A549 (cell line): ENCODE data around the gene AFG1L.

ENCODE experiments used
- BHLHE40 ChIP-seq: IDR thresholded peaks from 2 replicates; pipeline ENCODE4 v1.6.1; 2012; ENCODE audit warnings: low read depth, low read length, inconsistent platforms
- CEBPB ChIP-seq, 2 experiments: fragments of >200 bp in 1 of 2; sonication (Bioruptor Twin) in 1 of 2; formaldehyde crosslinking in 1 of 2; IDR thresholded peaks; 2 replicates each; pipeline ENCODE4 v1.6.1; 2012 to 2016
- CTCF ChIP-seq: fragments of >200 bp; sonication (Bioruptor Twin); formaldehyde crosslinking; IDR thresholded peaks from 3 replicates; pipeline ENCODE4 v1.5.1; 2016
- ELK1 ChIP-seq: fragments of 150-350 bp; IDR thresholded peaks from 2 replicates; pipeline ENCODE4 v1.6.1; 2014; ENCODE audit warnings: low read depth, mild to moderate bottlenecking, low read length
- EP300 ChIP-seq, 2 experiments: fragments of >200 bp; sonication (Bioruptor Twin); formaldehyde crosslinking; IDR thresholded peaks; 2 replicates in 1 of 2; 3 replicates in 1 of 2; pipeline ENCODE4 v1.6.1; 2016 to 2017
- MAX ChIP-seq: IDR thresholded peaks from 2 replicates; pipeline ENCODE4 v1.6.1; 2012
- NR3C1 ChIP-seq: fragments of >200 bp; sonication (Bioruptor Twin); formaldehyde crosslinking; IDR thresholded peaks from 3 replicates; pipeline ENCODE4 v1.6.1; 2017
- POLR2AphosphoS2 ChIP-seq: conservative IDR thresholded peaks from 2 replicates; pipeline ENCODE4 v1.6.1; 2012; ENCODE audit warnings: low read length, improper control_type of control experiment, inconsistent platforms
- SMC3 ChIP-seq: fragments of >200 bp; sonication (Bioruptor Twin); formaldehyde crosslinking; IDR thresholded peaks from 3 replicates; pipeline ENCODE4 v1.6.1; 2018; ENCODE audit warnings: inconsistent platforms
- ZFP36 ChIP-seq: fragments of 450-650 bp; IDR thresholded peaks from 2 replicates; pipeline ENCODE4 v1.6.1; 2014; ENCODE audit warnings: borderline replicate concordance; ENCODE audit not compliant: partially characterized antibody
- TF ChIP-seq, protein P1 (sequence below): fragments of 450-650 bp; IDR thresholded peaks from 2 replicates; pipeline ENCODE4 v1.6.1; 2014; ENCODE audit warnings: antibody characterized with exemption

DNA sequence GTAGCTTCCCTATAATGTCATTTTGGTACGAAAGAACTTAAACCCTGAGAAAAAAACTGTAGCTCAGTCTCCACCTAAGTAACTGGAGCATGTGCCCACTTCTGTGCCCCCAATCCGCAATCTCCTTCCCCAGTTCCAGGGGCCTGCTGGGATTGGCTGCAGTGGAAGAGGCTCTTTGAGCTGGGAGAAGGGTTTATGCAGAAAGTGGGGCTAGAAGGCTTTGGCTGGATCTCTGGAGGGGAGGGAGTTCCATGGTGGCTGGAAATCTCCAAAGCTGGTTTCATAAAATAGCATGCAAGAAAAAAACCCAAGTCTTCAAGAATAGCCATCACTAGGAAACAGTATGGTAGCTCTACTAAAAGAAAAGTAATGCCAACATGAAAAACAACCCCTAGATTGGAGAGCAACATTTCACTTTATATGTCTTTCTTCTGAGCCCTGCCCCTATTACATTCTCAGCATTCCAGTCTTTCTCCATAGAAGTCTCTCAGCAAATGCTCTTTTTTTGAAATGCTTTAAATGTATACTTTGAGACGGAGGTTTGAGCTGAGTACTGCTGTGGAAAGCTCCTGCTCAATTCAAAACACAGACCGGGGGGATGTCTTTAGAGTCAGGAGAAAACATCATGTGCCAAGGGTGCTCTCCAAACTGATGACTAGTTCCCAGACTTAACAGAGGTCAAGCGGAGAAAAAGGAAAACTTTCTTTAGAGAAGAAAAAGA, 229.8 kb downstream of the AFG1L start:
- TF ChIP-seq EP300 (IDR thresholded peaks at IDR 0.05) (no peak), CTCF (no peak), SMC3 (no peak), NR3C1 (no peak), BHLHE40 (no peak), ZFP36 (no peak), ELK1 (no peak), CEBPB (IDR thresholded peaks at IDR 0.05) (no peak), POLR2AphosphoS2 (no peak), MAX (no peak)
- TF ChIP-seq, protein P1, sequence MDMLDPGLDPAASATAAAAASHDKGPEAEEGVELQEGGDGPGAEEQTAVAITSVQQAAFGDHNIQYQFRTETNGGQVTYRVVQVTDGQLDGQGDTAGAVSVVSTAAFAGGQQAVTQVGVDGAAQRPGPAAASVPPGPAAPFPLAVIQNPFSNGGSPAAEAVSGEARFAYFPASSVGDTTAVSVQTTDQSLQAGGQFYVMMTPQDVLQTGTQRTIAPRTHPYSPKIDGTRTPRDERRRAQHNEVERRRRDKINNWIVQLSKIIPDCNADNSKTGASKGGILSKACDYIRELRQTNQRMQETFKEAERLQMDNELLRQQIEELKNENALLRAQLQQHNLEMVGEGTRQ = no peak
